SK-N-SH (cell line): Measurements from ENCODE around the gene CHTF18. TPM values are rescaled to one million over a fixed set of nuclear protein-coding genes. Genes with fewer than 3 reads are reported as not detected.

Experiments
- CTCF ChIA-PET: fragments of 300-600, 350-600 bp; formaldehyde crosslinking; extraction: SDS; loops from one replicate; lab custom pipeline; 2021; lab: Yijun Ruan, JAX
- POLR2A ChIA-PET: fragments of 350-600 bp; sonication (Branson Sonifier 250); formaldehyde crosslinking; extraction: SDS; loops from one replicate; lab custom pipeline; 2020; ENCODE audit warnings: antibody characterized with exemption, inconsistent platforms; lab: Yijun Ruan, JAX
- DNase-seq: peaks from one replicate; pipeline ENCODE4 v3.0.0; 2012
- H2AFZ ChIP-seq: fragments of 200-600 bp; sonication (generic); 2 replicates; pipeline ENCODE4 v1.8.1; 2016; ENCODE audit warnings: antibody characterized with exemption, mild to moderate bottlenecking, low read depth
- H3F3A ChIP-seq: fragments of 200-600 bp; sonication (generic); replicated peaks from 2 replicates; pipeline ENCODE3; 2016; ENCODE audit warnings: antibody characterized with exemption, mild to moderate bottlenecking; ENCODE audit not compliant: insufficient read depth
- H3K27ac ChIP-seq, 2 experiments: fragments of 200-500 bp in 1 of 2; fragments of 200-600 bp in 1 of 2; sonication (Bioruptor generic) in 1 of 2; sonication (generic), shearing (Covaris generic) in 1 of 2; 2 replicates each; pipeline versions ENCODE4 v1.5.1 to v1.6.1; 2014 to 2016; ENCODE audit warnings: low read depth in 2 of 2, inconsistent platforms in 1 of 2, low read length in 1 of 2, mild to moderate bottlenecking in 1 of 2, mixed read lengths in 1 of 2
- H3K27me3 ChIP-seq: fragments of 200-600 bp; sonication (generic), shearing (Covaris generic); 2 replicates; pipeline ENCODE4 v1.6.1; 2016; ENCODE audit warnings: mixed run types; ENCODE audit not compliant: insufficient read depth
- H3K36me3 ChIP-seq, 2 experiments: fragments of 200-500 bp in 1 of 2; fragments of 200-600 bp in 1 of 2; sonication (Bioruptor generic) in 1 of 2; sonication (generic) in 1 of 2; replicated peaks in 1 of 2; 2 replicates each; pipeline versions ENCODE3 to v1.5.1; 2014 to 2016; ENCODE audit warnings: low read length in 1 of 2, mild to moderate bottlenecking in 1 of 2; ENCODE audit not compliant: insufficient read depth in 2 of 2, control insufficient read depth in 1 of 2
- H3K4me1 ChIP-seq, 2 experiments: fragments of 200-500 bp in 1 of 2; fragments of 200-600 bp in 1 of 2; sonication (Bioruptor generic) in 1 of 2; sonication (generic), shearing (Covaris generic) in 1 of 2; 2 replicates each; pipeline versions ENCODE4 v1.5.1 to v1.6.1; 2014 to 2016; ENCODE audit warnings: low read depth in 1 of 2, low read length in 1 of 2, mixed run types in 1 of 2; ENCODE audit not compliant: insufficient read depth in 2 of 2, control insufficient read depth in 1 of 2
- H3K4me2 ChIP-seq: fragments of 200-600 bp; sonication (generic), shearing (Covaris generic); 2 replicates; pipeline ENCODE4 v1.6.1; 2017; ENCODE audit warnings: mixed run types
- H3K4me3 ChIP-seq, 2 experiments: fragments of 200-500 bp in 1 of 2; fragments of 200-600 bp in 1 of 2; sonication (Bioruptor generic) in 1 of 2; sonication (generic), shearing (Covaris generic) in 1 of 2; 2 replicates each; pipeline versions ENCODE4 v1.5.1 to v1.8.1; 2014 to 2016; ENCODE audit warnings: low read depth in 2 of 2, inconsistent platforms in 1 of 2, low read length in 1 of 2, mild to moderate bottlenecking in 1 of 2, mixed read lengths in 1 of 2, moderate library complexity in 1 of 2
- H3K79me2 ChIP-seq: fragments of 200-600 bp; sonication (generic); 2 replicates; pipeline ENCODE4 v1.8.1; 2017; ENCODE audit warnings: mild to moderate bottlenecking; ENCODE audit not compliant: insufficient read depth
- H3K9ac ChIP-seq: fragments of 200-600 bp; sonication (generic); 2 replicates; pipeline ENCODE4 v1.6.1; 2017; ENCODE audit warnings: mixed run types
- H3K9me2 ChIP-seq: fragments of 200-600 bp; sonication (generic); 2 replicates; pipeline ENCODE4 v1.6.1; 2017; ENCODE audit warnings: mixed run types
- H3K9me3 ChIP-seq: fragments of 200-600 bp; sonication (generic); 2 replicates; pipeline ENCODE4 v1.6.1; 2017; ENCODE audit warnings: mixed run types, mild to moderate bottlenecking, moderate library complexity
- H4K20me1 ChIP-seq: fragments of 200-600 bp; sonication (generic); 2 replicates; pipeline ENCODE4 v1.6.1; 2017; ENCODE audit warnings: mild to moderate bottlenecking, mixed run types; ENCODE audit not compliant: insufficient read depth
- EZH2phosphoT487 ChIP-seq: fragments of 200-600 bp; sonication (generic); IDR thresholded peaks from 2 replicates; pipeline ENCODE4 v1.6.1; 2017; ENCODE audit warnings: low read depth, mixed run types, mild to moderate bottlenecking, antibody characterized with exemption, moderate library complexity, borderline replicate concordance
- FOXM1 ChIP-seq: IDR thresholded peaks from 2 replicates; pipeline ENCODE4 v1.4.0; 2012; ENCODE audit warnings: low read depth, mild to moderate bottlenecking
- MEF2A ChIP-seq: IDR thresholded peaks from 2 replicates; pipeline ENCODE4 v1.4.0; 2012; ENCODE audit warnings: low read depth, borderline replicate concordance
- NRF1 ChIP-seq: IDR thresholded peaks from 2 replicates; pipeline ENCODE4 v1.6.1; 2012; ENCODE audit warnings: low read depth, mild to moderate bottlenecking, low read length
- PBX3 ChIP-seq: IDR thresholded peaks from 2 replicates; pipeline ENCODE4; 2012
- POLR2AphosphoS5 ChIP-seq: IDR thresholded peaks from 2 replicates; pipeline ENCODE4 v1.6.1; 2012; ENCODE audit warnings: low read depth, low read length
- RAD21 ChIP-seq: IDR thresholded peaks from 2 replicates; pipeline ENCODE4 v1.6.1; 2012; ENCODE audit warnings: mild to moderate bottlenecking, low read length
- RCOR1 ChIP-seq: fragments of 150-350 bp; IDR thresholded peaks from 2 replicates; pipeline ENCODE4 v1.6.1; 2017; ENCODE audit warnings: antibody characterized with exemption, low read length
- REST ChIP-seq: IDR thresholded peaks from 2 replicates; pipeline ENCODE4 v1.6.1; 2012; ENCODE audit warnings: mild to moderate bottlenecking, low read depth, low read length, moderate library complexity
- RFX5 ChIP-seq: IDR thresholded peaks from 2 replicates; pipeline ENCODE4 v1.6.1; 2012; ENCODE audit warnings: mild to moderate bottlenecking, improper control_type of control experiment, low read length
- RXRA ChIP-seq: IDR thresholded peaks from 2 replicates; pipeline ENCODE4 v1.4.0; 2012; ENCODE audit warnings: low read depth, mild to moderate bottlenecking, borderline replicate concordance
- SMC3 ChIP-seq: IDR thresholded peaks from 2 replicates; pipeline ENCODE4 v1.6.1; 2012; ENCODE audit warnings: low read depth, low read length, improper control_type of control experiment
- TCF12 ChIP-seq: IDR thresholded peaks from 2 replicates; pipeline ENCODE4 v1.4.0; 2012
- ZBTB33 ChIP-seq: IDR thresholded peaks from 2 replicates; pipeline ENCODE4 v1.4.0; 2012; ENCODE audit warnings: low read depth, borderline replicate concordance
- WGBS: methylation state at CpG from one replicate; pipeline ENCODE4 v1.1.6; 2017; ENCODE audit warnings: low lambda C conversion rate; 5-methylcytosine and 5-hydroxymethylcytosine counted together
- polyA plus RNA-seq, 3 experiments: library from polyadenylated mRNA; depleted of rRNA; stranded (reverse); fragments of >200 nt; gene quantifications; 2 replicates each; pipeline ENCODE4 v1.2.3, GENCODE V29; 2012

The CHTF18 gene
- polyA plus RNA-seq, 1 of the 3 experiments (the other 2 are of a cell fraction) = 17.7 TPM

- ChIA-PET CTCF (interaction anchor here (2.7 kb wide), 1 partner anchor 234 kb away, joined by 9 read pairs; no protein-coding TSS in a partner anchor), POLR2A (no interaction called here)
- Histone ChIP-seq H3K9me2 (no peaks in the 10 kb centered on the region), H3K27me3 (peaks cover 51% of the 10 kb centered on the region), H3K36me3 (no peaks in the 10 kb centered on the region), H3K27ac (no peak overlapping the region), H3K9ac (no peak overlapping the region), H3F3A (no peaks in the 10 kb centered on the region), H3K4me3 (no peak overlapping the region), H3K4me1 (peaks cover 0 to 5% of the 10 kb centered on the region in 2 experiments; a peak in 2 of 4 replicates), H3K4me2 (no peak overlapping the region), H3K9me3 (no peaks in the 10 kb centered on the region), H4K20me1 (no peaks in the 10 kb centered on the region), H2AFZ (no peak overlapping the region), H3K79me2 (no peaks in the 10 kb centered on the region)
- 71% methylated on average over 11 of the region's 22 CpGs for WGBS
- DNase-seq = no peak
- TF ChIP-seq RXRA = no peak
- no peak for TF ChIP-seq EZH2phosphoT487
- no peak for TF ChIP-seq POLR2AphosphoS5
- TF ChIP-seq PBX3 = no peak
- TF ChIP-seq NRF1 = no peak
- no peak for TF ChIP-seq FOXM1
- no peak for TF ChIP-seq TCF12
- TF ChIP-seq SMC3 = no peak
- TF ChIP-seq MEF2A = no peak
- no peak for TF ChIP-seq REST
- no peak for TF ChIP-seq RFX5
- no peak for TF ChIP-seq ZBTB33
- no peak for TF ChIP-seq RCOR1
- no peak for TF ChIP-seq RAD21
These were observed 35.8 kb downstream of the CHTF18 start for GRCh38 chr16:824194-824593.
